GM23338 (cell line): ENCODE results near the gene UBE2Q2. TPM values are rescaled to one million over a fixed set of nuclear protein-coding genes. Genes with fewer than 3 reads are reported as not detected.
"Not testable (repeated sequence)": the region's sequence is repeated elsewhere in the genome, so short reads cannot be mapped to it uniquely, and the experiment has no call there.

Experiments used
- ATAC-seq: fragments of 200-7000 bp; cut with Tn5 transposase; 3 replicates; pipeline ENCODE4 v1.9.1; 2020
- DNase-seq: peaks from one replicate; pipeline ENCODE4 v3.0.0-alpha.2; 2015; ENCODE audit warnings: low spot score
- H2AFZ ChIP-seq: fragments of 200-600 bp; sonication (generic); 2 replicates; pipeline ENCODE4 v1.8.0; 2016; ENCODE audit warnings: antibody characterized with exemption, mild to moderate bottlenecking, moderate library complexity
- H3F3A ChIP-seq: fragments of 200-600 bp; sonication (generic); replicated peaks from 2 replicates; pipeline ENCODE4 v1.8.0; 2017; ENCODE audit warnings: antibody characterized with exemption, mixed run types, low read depth
- H3K27ac ChIP-seq: fragments of 200-600 bp; sonication (generic); 2 replicates; pipeline ENCODE4 v1.6.1; 2016; ENCODE audit warnings: low read depth
- H3K27me3 ChIP-seq: fragments of 200-600 bp; sonication (generic); 2 replicates; pipeline ENCODE4 v1.8.0; 2016; ENCODE audit warnings: mild to moderate bottlenecking, mixed run types, moderate library complexity; ENCODE audit not compliant: insufficient read depth
- H3K36me3 ChIP-seq: fragments of 200-600 bp; sonication (generic); 2 replicates; pipeline ENCODE4 v1.8.0; 2016; ENCODE audit warnings: mild to moderate bottlenecking; ENCODE audit not compliant: insufficient read depth
- H3K4me1 ChIP-seq: fragments of 200-600 bp; sonication (generic); 2 replicates; pipeline ENCODE4 v1.8.0; 2016; ENCODE audit warnings: mild to moderate bottlenecking, moderate library complexity; ENCODE audit not compliant: insufficient read depth
- H3K4me2 ChIP-seq: fragments of 200-600 bp; sonication (generic); 2 replicates; pipeline ENCODE4 v1.7.1; 2017; ENCODE audit warnings: mixed run types
- H3K4me3 ChIP-seq: fragments of 200-600 bp; sonication (generic); 2 replicates; pipeline ENCODE4 v1.6.1; 2016; ENCODE audit warnings: mixed run types
- H3K79me2 ChIP-seq: fragments of 200-600 bp; sonication (generic); replicated peaks from 2 replicates; pipeline ENCODE4 v1.8.0; 2017; ENCODE audit warnings: mild to moderate bottlenecking; ENCODE audit not compliant: insufficient read depth
- H3K9me2 ChIP-seq: fragments of 200-600 bp; sonication (generic); 2 replicates; pipeline ENCODE4 v1.8.0; 2017; ENCODE audit not compliant: insufficient read depth
- H4K20me1 ChIP-seq: fragments of 200-600 bp; sonication (generic); replicated peaks from 2 replicates; pipeline ENCODE4 v1.8.0; 2017; ENCODE audit warnings: mild to moderate bottlenecking; ENCODE audit not compliant: insufficient read depth
- H3K27ac Mint-ChIP-seq: 2 replicates; pipeline ENCODE4 v1.8.0; 2020; ENCODE audit warnings: inconsistent platforms, mild to moderate bottlenecking, moderate library complexity, mixed read lengths
- H3K27me3 Mint-ChIP-seq: 3 replicates; pipeline ENCODE4 v1.8.0; 2022; ENCODE audit warnings: low read depth, mild to moderate bottlenecking, moderate library complexity, mixed read lengths, inconsistent platforms; ENCODE audit not compliant: insufficient read depth, poor library complexity
- H3K36me3 Mint-ChIP-seq: 3 replicates; pipeline ENCODE4 v1.8.0; 2021; ENCODE audit warnings: low read depth, mild to moderate bottlenecking, inconsistent platforms, moderate library complexity, mixed read lengths
- H3K4me1 Mint-ChIP-seq: 3 replicates; pipeline ENCODE4 v1.8.0; 2020; ENCODE audit warnings: mild to moderate bottlenecking, inconsistent platforms, mixed read lengths
- H3K4me3 Mint-ChIP-seq: 3 replicates; pipeline ENCODE4 v1.8.0; 2021; ENCODE audit warnings: moderate library complexity, mild to moderate bottlenecking, inconsistent platforms, mixed read lengths
- H3K9me3 Mint-ChIP-seq: 3 replicates; pipeline ENCODE4 v1.8.0; 2020; ENCODE audit warnings: moderate library complexity, mild to moderate bottlenecking, inconsistent platforms, mixed read lengths
- CREB1 ChIP-seq: fragments of 250-450 bp; sonication (Bioruptor Pico); IDR thresholded peaks from 2 replicates; pipeline ENCODE4 v1.5.0; 2020; ENCODE audit warnings: low read depth, mild to moderate bottlenecking, moderate library complexity
- EZH2 ChIP-seq: fragments of 200-600 bp; sonication (generic); IDR thresholded peaks from one replicate; pipeline ENCODE4 v1.8.0; 2017; ENCODE audit warnings: antibody characterized with exemption, mild to moderate bottlenecking, low read depth; ENCODE audit not compliant: unreplicated experiment
- EZH2phosphoT487 ChIP-seq: fragments of 200-600 bp; sonication (generic); IDR thresholded peaks from one replicate; pipeline ENCODE4 v1.8.1; 2018; ENCODE audit warnings: antibody characterized with exemption; ENCODE audit not compliant: unreplicated experiment
- JUNB ChIP-seq: IDR thresholded peaks from one replicate; pipeline ENCODE4 v1.6.1; 2016; ENCODE audit warnings: antibody characterized with exemption; ENCODE audit not compliant: unreplicated experiment
- NANOG ChIP-seq: IDR thresholded peaks from 2 replicates; pipeline ENCODE4 v1.6.1; 2016; ENCODE audit warnings: antibody characterized with exemption, borderline replicate concordance
- STAT1 ChIP-seq: IDR thresholded peaks from one replicate; pipeline ENCODE4 v1.6.1; 2016; ENCODE audit warnings: antibody characterized with exemption; ENCODE audit not compliant: unreplicated experiment
- ZNF114 ChIP-seq: fragments of 250-450 bp; sonication (Bioruptor Pico); IDR thresholded peaks from 2 replicates; pipeline ENCODE4 v1.5.0; 2020; ENCODE audit warnings: mild to moderate bottlenecking, moderate library complexity
- polyA plus RNA-seq: library from polyadenylated mRNA; unstranded; fragments of >200 nt; fragmentation: Nextera tagmentation; extraction: Ambion mirVana; gene quantifications from 2 replicates; pipeline ENCODE4 v1.2.1, GENCODE V29; 2016
- total RNA-seq: library from RNA; depleted of rRNA; stranded (reverse); fragments of >200 nt; shearing (Covaris generic); gene quantifications from 2 replicates; pipeline ENCODE4 v1.2.3, GENCODE V29; 2014

The UBE2Q2 gene
- total and polyA plus RNA-seq, 2 experiments from 2014 or later = 23.7 to 29.3 TPM

DNA sequence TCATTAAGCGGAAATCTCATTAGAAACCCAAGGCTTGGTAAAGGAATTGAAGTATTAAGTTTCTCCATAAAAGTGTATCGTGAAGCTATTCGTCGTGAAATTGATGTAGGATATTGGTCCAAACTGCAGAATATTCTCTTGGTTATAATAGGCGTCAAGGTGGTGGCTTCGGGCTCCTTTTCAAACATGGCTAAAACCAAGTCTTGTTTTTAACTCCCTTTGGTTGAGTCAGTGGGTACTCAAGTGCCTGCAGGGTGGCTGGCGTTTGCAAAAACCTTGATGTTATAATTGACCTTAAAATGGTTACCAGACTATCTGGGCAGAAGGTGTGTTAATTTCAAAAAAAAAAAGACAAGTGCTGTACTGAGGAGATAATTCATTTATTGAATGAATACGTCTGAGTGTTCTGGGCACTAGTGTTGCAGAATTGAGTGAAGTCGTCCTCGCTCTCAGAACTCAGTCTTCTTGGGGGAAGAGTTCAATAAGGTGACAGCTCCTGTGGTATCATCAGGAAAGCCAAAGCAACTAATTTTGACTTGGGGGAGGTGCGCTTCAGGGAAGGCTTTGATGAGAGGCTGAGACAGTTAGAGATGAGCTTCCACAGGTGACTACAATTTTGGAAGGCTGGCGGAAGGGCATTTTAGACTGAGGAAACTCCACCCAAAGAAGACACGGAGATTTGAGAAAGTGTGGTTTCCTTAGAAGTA is 1.5 kb downstream of the UBE2Q2 start (continued):
- TF ChIP-seq EZH2 = no peak
- TF ChIP-seq NANOG = no peak
- no peak for TF ChIP-seq EZH2phosphoT487
- no peak for TF ChIP-seq STAT1
- no peak for TF ChIP-seq CREB1 (CRISPR knock-in tag)

DNA sequence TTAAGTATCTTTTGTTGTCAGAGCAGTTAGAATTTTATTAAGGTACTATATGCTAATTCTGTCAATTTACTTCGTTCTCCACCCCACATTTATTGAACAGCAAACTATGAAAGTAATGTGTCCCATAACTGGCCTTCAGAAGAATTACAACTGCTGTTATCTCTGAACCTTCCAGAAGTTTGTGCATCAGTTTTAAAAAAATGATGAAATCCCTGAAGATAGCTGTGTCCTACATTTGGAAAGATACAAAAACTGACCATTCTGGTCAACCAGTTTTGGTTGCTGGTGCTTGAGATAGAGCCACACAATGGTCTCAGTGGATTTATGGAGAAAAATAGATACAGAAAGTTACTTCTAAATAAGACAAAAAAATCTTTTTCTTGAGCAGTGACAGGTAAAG is 5.9 kb downstream of the UBE2Q2 start:
- DNase-seq = no peak
- Mint-ChIP-seq H3K27ac (no peak overlapping the region), H3K4me1 (peaks cover 51% of the 10 kb centered on the region)

DNA sequence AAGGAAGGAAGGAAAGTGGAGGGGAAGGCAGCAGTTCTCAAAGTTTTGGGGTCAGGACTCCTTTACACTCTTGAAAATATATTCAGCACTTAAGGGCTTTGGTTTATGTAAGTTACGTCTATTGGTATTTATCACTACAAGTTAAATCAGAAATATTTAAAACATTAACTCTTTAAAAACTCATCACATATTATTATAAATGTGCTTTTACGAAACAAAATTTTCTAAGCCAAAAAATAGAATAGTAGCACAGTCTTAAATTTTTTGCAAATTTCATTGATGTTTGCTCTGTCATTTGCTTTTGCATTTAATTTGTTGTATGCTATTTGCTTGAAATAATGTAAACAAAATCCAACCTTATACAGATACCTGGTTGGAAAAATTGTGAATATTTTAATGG is 7.5 kb downstream of the UBE2Q2 start:
- no peak for TF ChIP-seq ZNF114
- H4K20me1 ChIP-seq = peaks cover 16% of the 10 kb centered on the region

More for the DNA sequence above, 5.9 kb downstream of the UBE2Q2 start:
- no peak overlapping the region; the same call in 2 of the 3 replicates for H3K4me3 Mint-ChIP-seq
- H3K27me3 Mint-ChIP-seq = peaks cover 3% of the 10 kb centered on the region
- H2AFZ ChIP-seq = no peak overlapping the region
- no peaks in the 10 kb centered on the region for H3K9me2 ChIP-seq
- TF ChIP-seq JUNB = no peak
- TF ChIP-seq STAT1 = no peak
- H3K36me3 ChIP-seq = no peaks in the 10 kb centered on the region; the same call in 1 of the 2 replicates
- no peak for ATAC-seq
- peaks cover 99% of the 10 kb centered on the region for H3K79me2 ChIP-seq
- peaks cover 21% of the 10 kb centered on the region for H3K36me3 Mint-ChIP-seq
- H3F3A ChIP-seq = no peaks in the 10 kb centered on the region
- no peak overlapping the region for H3K4me3 ChIP-seq
- H3K4me1 ChIP-seq = peaks cover 42% of the 10 kb centered on the region
- no peaks in the 10 kb centered on the region for H3K9me3 Mint-ChIP-seq
- no peak overlapping the region for H3K27ac ChIP-seq
- H3K4me2 ChIP-seq = no peak overlapping the region
- no peaks in the 10 kb centered on the region for H3K27me3 ChIP-seq
- peaks cover 26% of the 10 kb centered on the region for H4K20me1 ChIP-seq

DNA sequence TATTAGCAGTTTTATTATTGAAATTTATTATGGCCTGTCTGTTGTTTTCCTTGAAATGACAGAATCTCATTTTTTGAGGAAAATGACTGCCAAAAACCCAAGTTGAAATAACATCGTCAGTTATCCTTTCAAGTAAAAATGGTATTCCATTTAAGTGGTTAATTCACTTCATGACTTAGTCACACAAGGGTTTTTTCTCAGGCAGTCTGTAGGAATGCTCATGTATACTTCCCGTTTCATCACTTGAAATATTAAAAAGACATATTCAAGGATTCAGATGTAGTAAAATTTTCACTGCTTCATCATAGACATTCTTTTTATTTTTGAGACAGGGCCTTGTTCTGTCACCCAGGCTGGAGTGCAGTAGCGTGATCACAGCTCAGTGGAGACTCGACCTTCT is 8.3 kb downstream of the UBE2Q2 start:
- H3K27me3 ChIP-seq, ATAC-seq, H3K4me3 ChIP-seq, H3K36me3 Mint-ChIP-seq, H3K27me3 Mint-ChIP-seq, H3K9me2 ChIP-seq, H3K4me3 Mint-ChIP-seq, H3F3A ChIP-seq, H3K27ac Mint-ChIP-seq, DNase-seq, H2AFZ ChIP-seq, H3K27ac ChIP-seq, H3K36me3 ChIP-seq, H3K9me3 Mint-ChIP-seq, H3K4me2 ChIP-seq: not testable (repeated sequence)
- Histone ChIP-seq H3K4me1 (peaks cover 23% of the 10 kb centered on the region), H4K20me1 (peaks cover 13% of the 10 kb centered on the region), H3K79me2 (peaks cover 97% of the 10 kb centered on the region)
- H3K4me1 Mint-ChIP-seq = peaks cover 31% of the 10 kb centered on the region

More for the DNA sequence above, 7.5 kb downstream of the UBE2Q2 start:
- Mint-ChIP-seq H3K4me1 (peaks cover 36% of the 10 kb centered on the region), H3K27ac (peak overlapping the region; percentile 4; the same call in 1 of the 2 replicates), H3K9me3 (no peaks in the 10 kb centered on the region), H3K4me3 (no peak overlapping the region), H3K27me3 (peaks cover 3% of the 10 kb centered on the region), H3K36me3 (peaks cover 8% of the 10 kb centered on the region)
- H3K27me3 ChIP-seq = no peaks in the 10 kb centered on the region
- no peak overlapping the region for H3K4me2 ChIP-seq
- peaks cover 31% of the 10 kb centered on the region for H3K4me1 ChIP-seq
- H3K79me2 ChIP-seq = peaks cover 99% of the 10 kb centered on the region
- H3K4me3 ChIP-seq = no peak overlapping the region
- H3K36me3 ChIP-seq = no peaks in the 10 kb centered on the region; the same call in 1 of the 2 replicates
- H3K9me2 ChIP-seq = no peaks in the 10 kb centered on the region
- ATAC-seq (no peak), DNase-seq (no peak)
- no peak overlapping the region for H3K27ac ChIP-seq
- no peaks in the 10 kb centered on the region for H3F3A ChIP-seq
- no peak overlapping the region for H2AFZ ChIP-seq
